Left ventricle myocardium inferior (tissue), 1 donor: ENCODE results near the gene C1orf21. TPM values are rescaled to one million over a fixed set of nuclear protein-coding genes. Genes with fewer than 3 reads are reported as not detected.

Experiments
- DNase-seq: peaks from one replicate; pipeline ENCODE4 v3.0.0-alpha.2; 2020
- H3K27ac ChIP-seq: fragments of 200-600 bp; replicated peaks from 2 replicates; pipeline ENCODE4 v1.8.0; 2021
- H3K27me3 ChIP-seq: fragments of 200-600 bp; 2 replicates; pipeline ENCODE4 v1.8.0; 2021; ENCODE audit warnings: low read depth
- H3K36me3 ChIP-seq: fragments of 200-600 bp; 2 replicates; pipeline ENCODE4 v1.8.0; 2021
- H3K4me1 ChIP-seq: fragments of 200-600 bp; 2 replicates; pipeline ENCODE4 v1.8.0; 2021
- H3K4me3 ChIP-seq: fragments of 200-600 bp; 2 replicates; pipeline ENCODE4 v1.8.0; 2021; ENCODE audit warnings: mild to moderate bottlenecking, moderate library complexity
- H3K9me3 ChIP-seq: fragments of 200-600 bp; replicated peaks from 2 replicates; pipeline ENCODE4 v1.8.0; 2021
- CTCF ChIP-seq: fragments of 200-600 bp; IDR thresholded peaks from 2 replicates; pipeline ENCODE4 v1.8.0; 2021; ENCODE audit warnings: antibody characterized with exemption, mild to moderate bottlenecking, borderline replicate concordance
- intact Hi-C: fragments of 100-400 bp; cut with micrococcal nuclease; formaldehyde crosslinking; loops from one replicate; pipeline ENCODE4 v1.11.0; 2022
- total RNA-seq: library from RNA; stranded (reverse); fragmentation: NEBNext Ultra II Directional; extraction: Animal tissue kit (Norgen Biotek cat#: 25700); gene quantifications from one replicate; pipeline ENCODE4 v1.2.1, GENCODE V29; 2021
- donor health status: DM: no; HTN: yes; CAD: no; lungs with severe emphysema.

Gene C1orf21
- total RNA-seq, 1 donor from 2014 or later = 79.9 TPM

DNA sequence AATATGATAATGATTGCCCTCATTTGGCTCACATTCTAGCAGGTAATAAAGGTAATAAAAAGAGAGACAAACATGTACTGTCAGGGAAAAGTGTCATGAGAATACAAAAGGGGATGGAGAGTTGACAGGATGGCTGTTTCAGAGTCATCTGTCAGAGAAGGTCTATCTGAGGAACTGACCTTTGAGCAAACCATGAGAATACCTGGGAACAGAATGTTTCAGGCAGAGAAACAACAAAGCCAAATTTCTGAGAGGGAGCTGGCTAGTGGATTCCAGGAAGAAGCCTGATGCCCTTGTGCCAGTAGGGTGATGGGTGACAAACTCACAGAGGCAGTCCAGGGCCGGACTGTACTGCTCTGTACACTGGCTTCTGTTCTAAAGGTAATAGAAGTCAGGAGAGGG, 107.2 kb downstream of the C1orf21 start:
- no peak overlapping the region for H3K4me3 ChIP-seq
- no peak for DNase-seq
- no peaks in the 10 kb centered on the region for H3K9me3 ChIP-seq
- H3K4me1 ChIP-seq = peaks cover 79% of the 10 kb centered on the region
- H3K36me3 ChIP-seq = no peaks in the 10 kb centered on the region
- H3K27ac ChIP-seq = peak overlapping the region; percentile 89
- no peak for TF ChIP-seq CTCF
- H3K27me3 ChIP-seq = no peaks in the 10 kb centered on the region
- intact Hi-C loops = no loop called here

- H3K4me3 ChIP-seq = no peak overlapping the region
- no peak for TF ChIP-seq CTCF
- H3K9me3 ChIP-seq = no peaks in the 10 kb centered on the region
- DNase-seq = no peak
- H3K27me3 ChIP-seq = no peaks in the 10 kb centered on the region
- H3K27ac ChIP-seq = peak overlapping the region; percentile 89
- intact Hi-C loops = no loop called here
- no peaks in the 10 kb centered on the region for H3K36me3 ChIP-seq
- H3K4me1 ChIP-seq = peaks cover 80% of the 10 kb centered on the region
Observed at GRCh38 chr1:184494929-184495328, 108.1 kb downstream of the C1orf21 start.

- intact Hi-C loops = no loop called here
- no peaks in the 10 kb centered on the region for H3K36me3 ChIP-seq
- no peaks in the 10 kb centered on the region for H3K27me3 ChIP-seq
- no peak overlapping the region for H3K27ac ChIP-seq
- no peaks in the 10 kb centered on the region for H3K9me3 ChIP-seq
- no peak overlapping the region for H3K4me3 ChIP-seq
- H3K4me1 ChIP-seq = peaks cover 68% of the 10 kb centered on the region
- no peak for DNase-seq
- no peak for TF ChIP-seq CTCF
Observed at GRCh38 chr1:184497959-184498723, 111.3 kb downstream of the C1orf21 start.

- intact Hi-C loops = no loop called here
- Histone ChIP-seq H3K4me3 (no peak overlapping the region), H3K36me3 (no peaks in the 10 kb centered on the region), H3K27ac (no peak overlapping the region), H3K27me3 (no peaks in the 10 kb centered on the region), H3K9me3 (no peaks in the 10 kb centered on the region), H3K4me1 (peaks cover 68% of the 10 kb centered on the region)
- no peak for DNase-seq
- no peak for TF ChIP-seq CTCF
Observed at GRCh38 chr1:184499616-184500015, 112.8 kb downstream of the C1orf21 start.

DNA sequence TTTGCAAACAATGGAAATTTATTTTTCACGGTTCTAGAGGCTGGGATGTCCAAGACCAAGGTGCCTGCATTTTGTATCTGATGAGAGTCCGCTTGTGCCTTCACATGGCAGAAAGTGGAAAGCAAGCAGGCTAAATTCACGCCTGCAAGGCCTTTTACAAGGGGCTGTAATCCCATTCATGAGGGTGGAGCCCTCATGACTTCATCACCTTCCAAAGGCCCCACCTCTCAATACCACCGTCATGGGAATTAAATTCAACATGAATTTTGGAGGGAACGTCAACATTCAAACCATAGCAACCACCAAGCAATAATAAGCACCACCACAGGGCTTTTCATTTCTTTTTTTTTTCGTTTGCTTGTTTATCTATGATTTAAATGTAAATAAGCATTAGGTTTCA, 115.3 kb downstream of the C1orf21 start:
- no peak overlapping the region for H3K4me3 ChIP-seq
- no peak overlapping the region for H3K27ac ChIP-seq
- H3K36me3 ChIP-seq = no peaks in the 10 kb centered on the region
- no peak for DNase-seq
- H3K27me3 ChIP-seq = no peaks in the 10 kb centered on the region
- peaks cover 78% of the 10 kb centered on the region for H3K4me1 ChIP-seq
- no peak for TF ChIP-seq CTCF
- intact Hi-C loops = no loop called here
- no peaks in the 10 kb centered on the region for H3K9me3 ChIP-seq
